HEK293T (cell line): ENCODE measurements around the gene MYH8.

Experiments
- ARNT ChIP-seq: fragments of 450-650 bp; IDR thresholded peaks from 2 replicates; pipeline ENCODE4 v1.6.1; 2017; ENCODE audit warnings: mild to moderate bottlenecking
- CTBP1 ChIP-seq: fragments of 450-650 bp; IDR thresholded peaks from 2 replicates; pipeline ENCODE4 v1.6.1; 2016; ENCODE audit warnings: borderline replicate concordance
- FOXM1 ChIP-seq: fragments of 450-650 bp; IDR thresholded peaks from 2 replicates; pipeline ENCODE4 v1.6.1; 2017; ENCODE audit warnings: mild to moderate bottlenecking, borderline replicate concordance
- HDGF ChIP-seq: fragments of 450-650 bp; IDR thresholded peaks from 2 replicates; pipeline ENCODE4 v1.6.1; 2017; ENCODE audit warnings: antibody characterized with exemption, borderline replicate concordance
- L3MBTL2 ChIP-seq: fragments of 450-650 bp; conservative IDR thresholded peaks from 2 replicates; pipeline ENCODE4 v1.6.1; 2016; ENCODE audit warnings: mild to moderate bottlenecking
- LEF1 ChIP-seq: fragments of 450-650 bp; IDR thresholded peaks from 2 replicates; pipeline ENCODE4 v1.6.1; 2017; ENCODE audit warnings: mild to moderate bottlenecking, borderline replicate concordance
- NFRKB ChIP-seq: fragments of 450-650 bp; IDR thresholded peaks from 2 replicates; pipeline ENCODE4 v1.6.1; 2016; ENCODE audit warnings: mild to moderate bottlenecking, moderate library complexity
- SP1 ChIP-seq: fragments of 450-650 bp; IDR thresholded peaks from 2 replicates; pipeline ENCODE4 v1.6.1; 2017
- SUZ12 ChIP-seq: fragments of 450-650 bp; IDR thresholded peaks from 2 replicates; pipeline ENCODE4 v1.6.1; 2016; ENCODE audit warnings: mild to moderate bottlenecking
- TARDBP ChIP-seq: fragments of 450-650 bp; IDR thresholded peaks from 2 replicates; pipeline ENCODE4 v1.6.1; 2016

DNA sequence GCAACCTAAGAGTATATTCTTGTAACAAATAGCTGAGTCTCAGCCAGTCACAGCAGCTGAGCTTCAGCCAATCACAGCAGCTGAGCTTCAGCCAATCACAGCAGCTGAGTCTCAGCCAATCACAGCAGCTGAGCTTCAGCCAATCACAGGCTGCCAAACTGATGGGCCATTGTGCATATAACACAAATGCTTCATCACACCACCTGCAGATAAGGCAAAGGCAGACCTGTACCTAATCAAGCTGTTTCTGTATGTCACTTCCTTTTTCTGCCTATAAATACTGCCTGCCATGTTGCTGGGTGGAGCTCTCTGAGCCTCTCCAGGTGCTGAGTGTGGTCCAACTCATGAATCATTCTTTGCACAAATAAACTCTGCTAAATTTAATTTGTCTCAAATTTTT lies 68.9 kb downstream of the MYH8 start:
- TF ChIP-seq CTBP1, result no peak
- TF ChIP-seq FOXM1, result no peak
- no peak for TF ChIP-seq HDGF
- TF ChIP-seq TARDBP, result no peak
- no peak for TF ChIP-seq SUZ12
- TF ChIP-seq NFRKB, result no peak
- no peak for TF ChIP-seq L3MBTL2
- no peak for TF ChIP-seq LEF1
- no peak for TF ChIP-seq ARNT
- no peak for TF ChIP-seq SP1
